H1 (cell line): Measurements from ENCODE around the gene KNDC1. TPM values are rescaled to one million over a fixed set of nuclear protein-coding genes. Genes with fewer than 3 reads are reported as not detected.
A peak's percentile ranks its signal among the peaks of the same experiment; 100 is the strongest.

Experiments used
- CBX8 ChIP-seq: fragments of 300-800, 300-1000 bp; sonication (generic); IDR thresholded peaks from 2 replicates; pipeline ENCODE4 v1.7.1; 2016; ENCODE audit warnings: low read depth, low read length, borderline replicate concordance
- MAX ChIP-seq: IDR thresholded peaks from 2 replicates; pipeline ENCODE4 v1.6.1; 2012; ENCODE audit warnings: inconsistent platforms
- POU5F1 ChIP-seq: IDR thresholded peaks from 2 replicates; pipeline ENCODE4 v1.6.1; 2011; ENCODE audit warnings: low read depth, mild to moderate bottlenecking, low read length, moderate library complexity
- SP4 ChIP-seq: IDR thresholded peaks from 2 replicates; pipeline ENCODE4 v1.6.1; 2012; ENCODE audit warnings: low read length, inconsistent platforms
- TAF1 ChIP-seq: IDR thresholded peaks from 2 replicates; pipeline ENCODE4 v1.6.1; 2011; ENCODE audit warnings: mild to moderate bottlenecking, low read depth, low read length
- ZNF274 ChIP-seq: IDR thresholded peaks from 2 replicates; pipeline ENCODE4 v1.7.0; 2012; ENCODE audit warnings: low read length, borderline replicate concordance; ENCODE audit errors: extremely low read depth
- polyA plus RNA-seq, 7 experiments: library from polyadenylated mRNA; depleted of rRNA in 3 of 7; stranded (reverse) in 5 of 7; unstranded in 2 of 7; fragments of >200 nt in 5 of 7; fragments of 200-250 nt in 2 of 7; gene quantifications; 1 replicate in 5 of 7; 2 replicates in 1 of 7; 4 replicates in 1 of 7; pipeline versions ENCODE4 v1.2.1 to v1.2.3, GENCODE V29; 2011 to 2013; ENCODE audit warnings: missing spikeins in 2 of 7, mixed read lengths in 2 of 7
- total RNA-seq: library from RNA; stranded (reverse); fragmentation: NEBNext Ultra II Directional; extraction: Animal tissue kit (Norgen Biotek cat#: 25700); gene quantifications from 2 replicates; pipeline ENCODE4 v1.2.1, GENCODE V29; 2021

The KNDC1 gene
- total and polyA plus RNA-seq, 2 of the 8 experiments (the other 6 are each of a cell fraction or from before 2014, with no cell fraction given), result 7.5 to 16.7 TPM

- TF ChIP-seq MAX (peak; percentile 98), POU5F1 (no peak), TAF1 (0 out of 2 replicates have a peak, but pooled peaks have one; percentile 21), CBX8 (no peak), SP4 (no peak), ZNF274 (no peak)
Measured at GRCh38 chr10:133237588-133238465, 77.8 kb downstream of the KNDC1 start, which contains the start of gene VENTX (continued).
